OCI-LY1 (cell line): ENCODE results near the gene PRKG1.

ENCODE experiments used
- CTCF ChIP-seq: fragments of 200-600 bp; sonication (generic), shearing (Covaris generic); IDR thresholded peaks from 2 replicates; pipeline ENCODE4 v1.5.1; 2017; ENCODE audit warnings: mild to moderate bottlenecking, antibody characterized with exemption, low read length, moderate library complexity, mixed read lengths
- EZH2 ChIP-seq: fragments of 200-600 bp; sonication (generic), shearing (Covaris generic); IDR thresholded peaks from 2 replicates; pipeline ENCODE4 v1.8.0; 2017; ENCODE audit warnings: borderline replicate concordance, mixed run types, mild to moderate bottlenecking, antibody characterized with exemption, low read length, moderate library complexity, mixed read lengths

GRCh38 chr10:51366044-51366443 lies 291.8 kb downstream of the PRKG1 start:
- TF ChIP-seq CTCF = no peak
- TF ChIP-seq EZH2 = no peak
